ENCODE measurements around the gene ACTMAP. TPM values are rescaled to one million over a fixed set of nuclear protein-coding genes. Genes with fewer than 3 reads are reported as not detected.

ACTMAP gene
- polyA plus RNA-seq, 3 donors = 13.6 to 14.0 (median 13.6) TPM

DNA sequence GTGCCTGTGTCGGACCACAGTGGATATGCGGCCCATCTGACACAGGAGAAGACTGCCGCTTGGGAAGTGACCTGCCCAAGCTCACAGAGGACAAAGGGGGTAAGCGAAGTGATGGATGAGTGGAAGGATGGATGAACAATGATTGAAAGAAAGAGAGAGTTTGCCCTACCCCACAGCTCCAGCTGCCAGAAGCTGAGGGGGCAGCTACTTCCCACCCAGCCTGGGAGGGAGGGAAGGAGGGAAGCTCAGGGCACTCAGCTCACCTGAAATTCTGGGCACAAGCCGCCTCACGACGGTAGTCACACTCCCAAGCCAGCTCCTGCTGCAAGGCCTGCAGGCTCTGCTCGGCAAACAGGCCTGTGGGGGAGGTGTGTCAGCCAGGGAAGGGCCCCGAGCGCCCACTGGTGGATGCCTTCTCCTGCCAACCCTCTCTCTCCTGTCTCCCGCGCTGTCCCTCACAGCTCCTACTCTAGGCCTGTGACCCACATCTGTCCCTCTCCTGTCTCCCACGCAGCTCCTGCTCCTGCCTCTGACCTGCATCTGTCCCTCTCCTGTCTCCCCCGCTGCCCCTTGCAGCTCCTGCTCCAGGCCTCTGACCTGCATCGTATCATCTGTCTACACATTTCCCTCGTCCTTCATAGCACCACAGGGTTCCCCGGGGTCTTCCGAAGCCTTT, 47.8 kb downstream of the ACTMAP start:
- no peak for DNase-seq (ENCODE audit: low read depth in 3 of 3, low spot score in 2 of 3)

DNA sequence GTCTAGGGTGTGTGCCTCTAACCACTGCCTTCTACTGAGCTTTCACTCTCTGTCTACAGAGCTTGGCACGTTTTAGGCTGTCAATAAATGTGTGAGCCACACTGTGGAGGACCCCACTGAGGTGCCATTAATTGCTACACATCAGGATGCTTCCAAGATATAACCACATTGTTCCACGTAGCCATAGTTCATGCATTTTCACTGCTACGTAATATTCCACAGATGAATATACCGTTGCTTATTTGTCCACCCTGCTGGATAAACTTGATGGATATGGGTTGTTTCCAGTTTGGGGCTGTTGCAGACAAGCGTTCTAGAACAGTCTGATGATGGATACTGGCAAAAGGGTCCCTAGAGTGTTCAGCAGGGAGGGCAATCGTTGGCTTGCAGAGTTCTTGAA, 48.5 kb downstream of the ACTMAP start:
- no peak for DNase-seq (ENCODE audit: low read depth in 3 of 3, low spot score in 2 of 3)

DNA sequence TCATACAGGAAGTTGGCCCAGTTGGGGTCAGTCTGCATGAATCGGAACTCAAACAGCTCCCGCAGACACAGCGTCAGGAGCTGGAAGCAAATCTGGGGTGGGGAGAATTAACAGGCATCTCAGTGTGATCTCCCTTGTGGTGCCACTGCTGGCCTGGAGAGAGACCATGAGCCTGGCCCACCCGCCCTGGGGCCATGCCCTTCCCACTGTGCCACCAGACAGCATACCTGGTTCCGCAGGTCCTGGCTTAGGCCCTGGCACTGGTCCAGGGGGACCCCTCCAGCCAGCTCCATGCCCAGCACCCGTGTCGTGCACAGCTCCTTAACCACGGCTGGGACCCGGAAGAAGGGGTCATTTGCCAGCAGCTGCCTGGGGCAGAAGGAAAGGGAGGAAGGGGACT, 50.2 kb downstream of the ACTMAP start:
- DNase-seq (ENCODE audit: low read depth in 3 of 3, low spot score in 2 of 3) = no peak

DNA sequence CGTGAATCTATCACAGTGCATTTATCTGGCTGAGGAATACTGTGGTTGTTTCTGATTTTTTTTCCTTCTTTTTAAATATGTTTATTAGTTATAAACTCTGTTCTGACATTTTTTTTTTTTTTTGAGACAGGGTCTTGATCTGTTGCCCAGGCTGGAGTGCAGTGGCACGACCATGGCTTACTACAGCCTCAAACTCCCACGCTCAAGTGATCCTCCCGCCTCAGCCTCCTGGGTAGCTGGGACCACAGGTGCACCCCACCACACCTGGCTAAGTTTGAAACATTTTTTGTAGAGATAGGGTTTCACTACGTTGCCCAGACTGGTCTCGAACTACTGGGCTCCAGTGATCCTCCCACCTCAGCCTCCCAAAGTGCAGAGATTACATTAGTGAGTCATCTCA, 53.3 kb downstream of the ACTMAP start:
- no peak for DNase-seq (ENCODE audit: low read depth in 3 of 3, low spot score in 2 of 3)

DNA sequence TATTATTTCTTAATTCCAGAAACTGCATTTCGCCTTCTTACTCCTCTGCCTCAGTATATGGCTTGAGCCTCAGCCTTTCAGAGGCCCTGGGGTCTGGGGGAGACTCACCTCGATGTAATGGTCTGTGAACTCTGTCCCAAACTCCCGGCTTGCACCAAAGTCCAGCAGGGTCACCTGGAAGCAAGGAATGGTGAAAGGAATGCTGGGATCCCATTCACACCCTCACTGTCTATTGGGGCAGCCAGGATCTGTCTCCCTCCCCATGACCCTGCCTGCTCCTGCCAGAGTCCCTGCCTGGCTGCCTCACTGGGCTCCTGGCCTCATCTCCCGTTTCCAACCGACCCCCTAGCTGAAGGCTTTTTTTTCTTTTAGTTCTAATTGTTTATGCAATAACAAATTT, 54.4 kb downstream of the ACTMAP start:
- DNase-seq (ENCODE audit: low read depth in 3 of 3, low spot score in 2 of 3) = no peak

DNA sequence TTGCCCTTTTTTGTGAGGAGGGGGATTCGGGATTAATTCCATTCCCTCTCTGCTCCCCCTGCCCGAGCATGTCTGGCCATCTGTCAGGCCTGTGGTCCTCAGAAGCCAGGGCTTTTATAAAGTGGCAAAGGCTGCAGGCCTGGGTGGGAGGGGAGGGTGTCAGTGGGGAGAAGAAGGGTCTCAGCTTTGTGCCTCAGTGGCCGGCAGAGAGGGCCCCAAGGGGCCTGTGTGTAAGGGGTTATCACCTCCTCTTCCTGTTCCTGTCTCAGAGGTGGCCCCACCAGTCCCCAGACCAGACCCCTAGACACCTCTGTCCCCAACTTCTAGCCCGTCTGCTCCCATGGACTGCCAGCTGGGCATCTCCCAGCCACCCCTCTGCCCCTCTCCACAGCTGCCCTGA, 56.4 kb downstream of the ACTMAP start:
- DNase-seq (ENCODE audit: low read depth in 3 of 3, low spot score in 2 of 3) = no peak

DNA sequence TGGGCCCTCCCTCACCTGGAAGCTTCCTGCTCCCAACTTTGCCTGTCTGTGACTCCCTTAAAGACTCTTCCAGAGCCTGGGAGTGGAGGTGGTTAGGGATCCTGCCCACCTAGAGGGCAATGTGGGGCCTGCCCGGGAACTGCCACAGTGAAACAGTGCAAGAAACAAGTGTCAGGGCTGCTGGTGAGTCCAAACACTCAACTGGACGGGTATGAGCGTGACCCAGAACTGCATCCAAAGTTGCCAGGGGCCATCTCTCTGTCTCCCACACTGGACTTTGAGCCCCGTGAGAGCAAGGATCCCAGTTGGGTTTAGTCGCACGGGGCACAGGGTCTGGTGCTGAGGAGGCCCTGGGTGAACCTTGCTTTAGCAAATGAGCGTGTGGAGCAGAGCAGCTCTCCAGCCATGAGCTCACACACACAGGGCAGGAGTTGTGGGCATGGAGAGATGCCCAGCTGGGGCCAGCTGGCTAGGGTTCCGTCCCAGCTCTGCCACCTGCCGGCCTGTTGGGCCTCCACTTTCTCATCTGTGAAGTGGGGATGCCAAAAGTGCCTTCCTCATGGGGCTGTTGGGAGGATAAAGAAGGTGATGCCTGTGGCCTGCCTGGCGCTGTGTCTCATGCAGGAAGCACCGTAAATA, 57.0 kb downstream of the ACTMAP start:
- no peak for DNase-seq (ENCODE audit: low read depth in 3 of 3, low spot score in 2 of 3)

DNA sequence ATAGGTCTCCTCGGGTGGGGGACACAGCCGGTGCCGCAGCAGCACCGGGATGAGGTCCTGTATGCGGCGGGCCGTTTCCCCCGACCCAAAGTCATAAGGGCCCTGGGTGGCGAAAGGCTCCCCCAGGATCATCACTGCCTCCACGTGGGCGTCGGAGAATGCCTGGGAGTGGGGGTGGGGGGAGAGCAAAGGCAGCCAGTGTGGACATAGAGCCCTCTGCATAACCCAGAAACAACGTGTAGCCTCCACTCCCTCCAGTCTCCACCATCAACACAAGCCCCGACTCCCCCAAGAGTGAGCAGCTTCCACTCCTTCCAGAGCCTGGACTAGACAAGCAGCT, 58.1 kb downstream of the ACTMAP start:
- no peak for DNase-seq (ENCODE audit: low read depth in 3 of 3, low spot score in 2 of 3)

DNA sequence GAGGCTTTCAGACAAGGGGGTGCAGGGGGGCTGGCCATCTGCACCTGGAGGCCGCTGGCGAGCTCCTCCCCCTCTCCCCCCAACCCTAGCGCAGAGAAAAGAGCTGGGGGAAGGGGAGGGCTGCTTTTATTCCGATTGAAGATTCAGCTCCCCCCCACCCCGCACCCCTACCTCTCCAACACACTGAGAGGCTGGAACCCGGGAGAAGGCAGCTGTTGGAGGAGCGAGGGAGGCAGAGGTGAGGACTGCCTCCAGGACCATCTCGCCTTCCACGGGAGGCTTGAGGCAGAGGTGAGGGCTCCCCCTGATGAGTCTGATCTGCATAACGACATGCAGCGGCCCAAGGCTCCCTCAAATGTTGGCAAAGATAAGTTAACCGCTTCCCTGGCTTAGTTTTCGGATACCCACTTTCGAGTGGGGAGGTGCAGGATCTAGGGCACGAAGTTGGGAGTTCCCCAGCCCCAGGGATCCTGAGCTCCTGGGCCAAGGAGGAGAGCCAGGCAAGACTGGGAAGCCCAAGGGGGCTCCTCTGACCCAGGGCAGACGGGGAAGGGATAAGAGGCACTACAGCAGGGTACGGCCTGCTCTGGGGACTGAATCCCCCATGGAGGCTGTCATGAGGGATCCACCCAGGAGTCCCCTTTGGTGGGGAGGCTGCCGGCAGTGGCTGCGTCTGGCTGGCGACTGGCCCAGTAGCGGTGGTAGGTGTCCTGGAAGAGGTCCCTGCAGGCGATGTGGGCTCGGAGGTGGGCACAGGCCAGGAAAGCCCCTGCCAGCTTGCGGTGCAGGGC, 58.7 kb downstream of the ACTMAP start:
- no peak for DNase-seq (ENCODE audit: low read depth in 3 of 3, low spot score in 2 of 3)

Other genes starting within 250 kb of the ACTMAP start
- gene SHKBP1, start 173.6 kb downstream of the ACTMAP start, polyA plus RNA-seq (ENCODE audit: insufficient read length in 3 of 3) = 10 to 100 TPM; 31.2 to 43.4 (median 40.5) TPM
- gene LTBP4, start 149.1 kb downstream of the ACTMAP start, polyA plus RNA-seq (ENCODE audit: insufficient read length in 3 of 3) = 100 to 1,000 TPM; 146 to 189 (median 159) TPM
- 1 to 10 TPM; 8.0 to 9.5 (median 8.6) TPM for gene NUMBL, start 59.8 kb downstream of the ACTMAP start, polyA plus RNA-seq (ENCODE audit: insufficient read length in 3 of 3)
- 10 to 100 TPM; 30.3 to 32.6 (median 30.9) TPM for gene COQ8B, start 33.6 kb downstream of the ACTMAP start, polyA plus RNA-seq (ENCODE audit: insufficient read length in 3 of 3)
- gene ITPKC, start 33.4 kb downstream of the ACTMAP start, polyA plus RNA-seq (ENCODE audit: insufficient read length in 3 of 3) = 10 to 100 TPM; 13.3 to 15.5 (median 13.5) TPM
- 100 to 1,000 TPM in 2 of 3 donors, 10 to 100 TPM in 1; 95.6 to 114 (median 103) TPM for gene SNRPA, start 726 bp upstream of the ACTMAP start, polyA plus RNA-seq (ENCODE audit: insufficient read length in 3 of 3)
- gene MIA, start 25.0 kb upstream of the ACTMAP start, polyA plus RNA-seq (ENCODE audit: insufficient read length in 3 of 3) = 1 to 10 TPM in 1 of 3 donors, under 1 TPM in 2; 0.31 to 1.6 (median 0.69) TPM
- 1 to 10 TPM; 7.5 to 9.0 (median 8.8) TPM for gene RAB4B, start 27.8 kb upstream of the ACTMAP start, polyA plus RNA-seq (ENCODE audit: insufficient read length in 3 of 3)
- 10 to 100 TPM; 61.8 to 66.8 (median 63.3) TPM for gene EGLN2, start 48.7 kb upstream of the ACTMAP start, polyA plus RNA-seq (ENCODE audit: insufficient read length in 3 of 3)
- gene CYP2A6, start 100.0 kb upstream of the ACTMAP start, polyA plus RNA-seq (ENCODE audit: insufficient read length in 3 of 3) = under 1 TPM in 1 of 3 donors, not detected in 2; 0.14 TPM
- under 1 TPM in 1 of 3 donors, not detected in 2; 0.19 TPM for gene CYP2A7, start 131.8 kb upstream of the ACTMAP start, polyA plus RNA-seq (ENCODE audit: insufficient read length in 3 of 3)
- gene CYP2B6, start 240.8 kb upstream of the ACTMAP start, polyA plus RNA-seq (ENCODE audit: insufficient read length in 3 of 3) = 1 to 10 TPM; 2.0 to 2.8 (median 2.1) TPM